Peyer's patch (tissue), 4 donors: Measurements from ENCODE around the gene SCYGR2. TPM values are rescaled to one million over a fixed set of nuclear protein-coding genes. Genes with fewer than 3 reads are reported as not detected.

ENCODE experiments used
- DNase-seq, 3 donors: peaks; one replicate each; pipeline ENCODE4 v3.0.0-alpha.2; 2017 to 2019
- H3K27ac ChIP-seq, 4 donors: fragments of 200-600 bp; sonication (generic); one replicate each; pipeline ENCODE4 v1.5.1; 2016 to 2019
- H3K27me3 ChIP-seq, 2 donors: fragments of 200-600 bp; sonication (generic); one replicate each; pipeline ENCODE4 v1.5.1; 2019
- H3K36me3 ChIP-seq, 3 donors: fragments of 200-600 bp; sonication (generic); one replicate each; pipeline ENCODE4 v1.5.1; 2016 to 2019
- H3K4me1 ChIP-seq, 4 donors: fragments of 200-600 bp; sonication (generic); one replicate each; pipeline ENCODE4 v1.5.1; 2016 to 2019
- H3K4me3 ChIP-seq, 4 donors: fragments of 200-600 bp; sonication (generic); 1 replicate in 3 of 4; 2 replicates in 1 of 4; pipeline ENCODE4 v1.5.1; 2016 to 2019; ENCODE audit warnings: mild to moderate bottlenecking in 1 of 4
- H3K9me3 ChIP-seq, 4 donors: fragments of 200-600 bp; sonication (generic); one replicate each; pipeline ENCODE4 v1.5.1; 2016 to 2019; ENCODE audit warnings: mild to moderate bottlenecking in 1 of 4
- CTCF ChIP-seq, 6 experiments: fragments of 450-650 bp in 4 of 6; fragments of 200-600 bp in 2 of 6; sonication (generic) in 1 of 6; IDR thresholded peaks; one replicate each; pipeline ENCODE4 v1.5.1; 2017 to 2019; ENCODE audit warnings: antibody characterized with exemption in 6 of 6, mild to moderate bottlenecking in 3 of 6, moderate library complexity in 1 of 6
- POLR2A ChIP-seq, 2 donors: fragments of 450-650 bp; IDR thresholded peaks; one replicate each; pipeline ENCODE4 v1.5.1; 2017; ENCODE audit warnings: antibody characterized with exemption in 2 of 2, mild to moderate bottlenecking in 2 of 2, moderate library complexity in 2 of 2
- total RNA-seq, 4 donors: library from RNA; depleted of rRNA; stranded (reverse); fragments of >200 nt; gene quantifications; one replicate each; pipeline ENCODE4 v1.1.0, GENCODE V29; 2016

The SCYGR2 gene
- total RNA-seq, 4 donors from 2014 or later: not detected

- H3K4me3 ChIP-seq: no peak overlapping the region
- TF ChIP-seq CTCF (IDR thresholded peaks at IDR 0.05): no peak
- no peak for TF ChIP-seq POLR2A (IDR thresholded peaks at IDR 0.05)
Measured at GRCh38 chr2:227582369-227582768, 16.3 kb upstream of the SCYGR2 start.

GRCh38 chr2:227592694-227593387, 5.9 kb upstream of the SCYGR2 start:
- no peaks in the 10 kb centered on the region for H3K9me3 ChIP-seq
- no peaks in the 10 kb centered on the region for H3K4me1 ChIP-seq
- H3K36me3 ChIP-seq: no peaks in the 10 kb centered on the region
- TF ChIP-seq POLR2A (IDR thresholded peaks at IDR 0.05) (no peak), CTCF (IDR thresholded peaks at IDR 0.05) (no peak)
- DNase-seq: no peak
- no peaks in the 10 kb centered on the region for H3K27me3 ChIP-seq
- H3K4me3 ChIP-seq: no peak overlapping the region
- H3K27ac ChIP-seq: no peak overlapping the region

More at GRCh38 chr2:227582369-227582768, 16.3 kb upstream of the SCYGR2 start:
- H3K9me3 ChIP-seq: no peaks in the 10 kb centered on the region
- H3K27ac ChIP-seq: no peak overlapping the region
- no peaks in the 10 kb centered on the region for H3K36me3 ChIP-seq
- DNase-seq: no peak
- no peaks in the 10 kb centered on the region for H3K4me1 ChIP-seq
- H3K27me3 ChIP-seq: no peaks in the 10 kb centered on the region

GRCh38 chr2:227595797-227596196, 2.9 kb upstream of the SCYGR2 start:
- Histone ChIP-seq H3K27ac (no peak overlapping the region), H3K4me3 (no peak overlapping the region), H3K27me3 (no peaks in the 10 kb centered on the region), H3K36me3 (no peaks in the 10 kb centered on the region), H3K9me3 (no peaks in the 10 kb centered on the region), H3K4me1 (no peaks in the 10 kb centered on the region)
- no peak for DNase-seq
- TF ChIP-seq POLR2A (IDR thresholded peaks at IDR 0.05): no peak
- no peak for TF ChIP-seq CTCF (IDR thresholded peaks at IDR 0.05)

GRCh38 chr2:227597036-227597435, 1.7 kb upstream of the SCYGR2 start:
- no peaks in the 10 kb centered on the region for H3K27me3 ChIP-seq
- H3K4me1 ChIP-seq: no peaks in the 10 kb centered on the region
- no peak overlapping the region for H3K4me3 ChIP-seq
- no peak overlapping the region for H3K27ac ChIP-seq
- no peaks in the 10 kb centered on the region for H3K36me3 ChIP-seq
- TF ChIP-seq POLR2A (IDR thresholded peaks at IDR 0.05): no peak
- TF ChIP-seq CTCF (IDR thresholded peaks at IDR 0.05): no peak
- no peak for DNase-seq
- no peaks in the 10 kb centered on the region for H3K9me3 ChIP-seq

DNA sequence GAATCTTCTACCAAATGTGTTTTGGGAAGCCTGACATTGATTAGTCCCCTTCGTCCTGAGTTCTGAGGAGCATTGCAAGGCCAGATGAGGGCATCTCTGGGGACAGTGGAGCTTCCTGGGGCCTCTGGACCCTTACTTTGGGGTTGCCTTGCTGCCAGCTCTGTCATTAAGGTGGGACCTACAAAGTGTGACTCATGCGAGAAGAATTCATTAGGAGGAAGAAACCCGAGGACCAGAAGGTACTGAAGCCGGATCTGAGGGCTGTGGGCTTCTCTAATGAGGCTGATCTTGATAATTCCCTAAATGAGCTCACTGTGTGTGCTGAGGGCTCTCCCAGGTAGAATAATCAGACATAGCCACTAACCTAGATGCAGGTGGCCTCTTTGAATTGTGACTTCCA, 695 bp upstream of the SCYGR2 start:
- H3K36me3 ChIP-seq: no peaks in the 10 kb centered on the region
- no peaks in the 10 kb centered on the region for H3K4me1 ChIP-seq
- no peak overlapping the region for H3K4me3 ChIP-seq
- H3K9me3 ChIP-seq: no peaks in the 10 kb centered on the region
- no peak for DNase-seq
- no peak for TF ChIP-seq POLR2A (IDR thresholded peaks at IDR 0.05)
- no peak for TF ChIP-seq CTCF (IDR thresholded peaks at IDR 0.05)
- H3K27ac ChIP-seq: no peak overlapping the region
- no peaks in the 10 kb centered on the region for H3K27me3 ChIP-seq
